ENCODE results near the gene DYTN. TPM values are rescaled to one million over a fixed set of nuclear protein-coding genes. Genes with fewer than 3 reads are reported as not detected.
"Not testable (repeated sequence)": the region's sequence is repeated elsewhere in the genome, so short reads cannot be mapped to it uniquely, and the experiment has no call there.

Gene DYTN
- total and polyA plus RNA-seq, 2 donors = not detected

DNA sequence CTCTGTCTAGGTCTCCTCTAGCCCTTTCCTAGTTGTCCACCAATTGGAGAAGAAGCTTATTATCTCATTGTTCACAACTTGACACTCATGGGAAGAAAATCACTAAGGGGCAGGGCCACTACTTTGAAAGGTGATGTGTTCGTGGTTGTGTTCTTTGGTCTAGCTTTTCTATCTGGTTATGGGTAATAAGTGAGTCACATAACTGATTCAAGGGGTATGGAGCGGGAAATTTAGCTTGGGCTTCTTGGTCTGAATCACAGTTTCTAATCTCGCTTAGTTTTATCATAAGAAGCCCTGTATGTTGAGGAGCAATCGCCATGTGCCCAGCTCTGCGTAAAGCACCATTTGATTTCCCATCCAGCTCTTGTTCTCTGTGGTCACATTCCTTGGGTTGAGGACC is 18.7 kb upstream of the DYTN start:
- no peak overlapping the region for H3K4me3 ChIP-seq (ENCODE audit: low read length in 2 of 2)
- H3K4me1 ChIP-seq (ENCODE audit: control insufficient read depth in 2 of 2, insufficient read depth in 2 of 2, low read length in 2 of 2) = no peaks in the 10 kb centered on the region

DNA sequence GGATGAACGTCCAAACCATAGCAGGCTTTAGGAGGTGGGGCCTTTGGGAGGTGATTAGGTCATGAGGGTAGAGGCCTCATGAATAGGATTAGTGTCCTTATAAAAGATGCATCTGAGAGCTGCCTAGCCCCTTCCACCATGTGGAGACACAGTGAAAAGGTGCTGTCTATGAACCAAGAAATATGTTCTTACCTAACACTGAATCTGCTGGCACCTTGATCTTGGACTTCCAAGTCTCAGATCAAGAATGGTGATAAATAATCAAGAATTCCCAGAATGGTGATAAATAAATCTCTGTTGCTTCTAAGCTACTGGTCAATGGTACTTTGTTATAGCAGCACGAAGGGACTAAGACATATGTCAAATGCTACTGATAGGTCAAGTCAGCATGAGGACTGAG is 15.1 kb upstream of the DYTN start:
- Histone ChIP-seq H3K36me3 (ENCODE audit: control insufficient read depth in 2 of 2, insufficient read depth in 2 of 2, low read length in 1 of 2) (no peaks in the 10 kb centered on the region), H3K4me1 (ENCODE audit: control insufficient read depth in 2 of 2, insufficient read depth in 2 of 2, low read length in 2 of 2) (no peaks in the 10 kb centered on the region), H3K27ac (ENCODE audit: low read depth in 1 of 2, low read length in 1 of 2) (no peak overlapping the region), H3K9me3 (ENCODE audit: control insufficient read depth in 2 of 2, insufficient read depth in 1 of 2, low read length in 1 of 2) (no peaks in the 10 kb centered on the region), H3K27me3 (ENCODE audit: control insufficient read depth in 2 of 2, insufficient read depth in 1 of 2, low read length in 1 of 2) (no peaks in the 10 kb centered on the region), H3K4me3 (ENCODE audit: low read length in 2 of 2) (no peak overlapping the region)
- DNase-seq (ENCODE audit: low read depth in 6 of 9, low spot score in 9 of 9) = no peak
- 91% methylated on average over 2 of the region's 2 CpGs for WGBS

More for the DNA sequence above, 18.7 kb upstream of the DYTN start:
- 96% methylated on average over 5 of the region's 5 CpGs for WGBS
- no peaks in the 10 kb centered on the region for H3K36me3 ChIP-seq (ENCODE audit: control insufficient read depth in 2 of 2, insufficient read depth in 2 of 2, low read length in 1 of 2)
- no peak overlapping the region for H3K27ac ChIP-seq (ENCODE audit: low read depth in 1 of 2, low read length in 1 of 2)
- no peaks in the 10 kb centered on the region for H3K9me3 ChIP-seq (ENCODE audit: control insufficient read depth in 2 of 2, insufficient read depth in 1 of 2, low read length in 1 of 2)
- DNase-seq (ENCODE audit: low read depth in 6 of 9, low spot score in 9 of 9) = no peak
- H3K27me3 ChIP-seq (ENCODE audit: control insufficient read depth in 2 of 2, insufficient read depth in 1 of 2, low read length in 1 of 2) = no peaks in the 10 kb centered on the region

DNA sequence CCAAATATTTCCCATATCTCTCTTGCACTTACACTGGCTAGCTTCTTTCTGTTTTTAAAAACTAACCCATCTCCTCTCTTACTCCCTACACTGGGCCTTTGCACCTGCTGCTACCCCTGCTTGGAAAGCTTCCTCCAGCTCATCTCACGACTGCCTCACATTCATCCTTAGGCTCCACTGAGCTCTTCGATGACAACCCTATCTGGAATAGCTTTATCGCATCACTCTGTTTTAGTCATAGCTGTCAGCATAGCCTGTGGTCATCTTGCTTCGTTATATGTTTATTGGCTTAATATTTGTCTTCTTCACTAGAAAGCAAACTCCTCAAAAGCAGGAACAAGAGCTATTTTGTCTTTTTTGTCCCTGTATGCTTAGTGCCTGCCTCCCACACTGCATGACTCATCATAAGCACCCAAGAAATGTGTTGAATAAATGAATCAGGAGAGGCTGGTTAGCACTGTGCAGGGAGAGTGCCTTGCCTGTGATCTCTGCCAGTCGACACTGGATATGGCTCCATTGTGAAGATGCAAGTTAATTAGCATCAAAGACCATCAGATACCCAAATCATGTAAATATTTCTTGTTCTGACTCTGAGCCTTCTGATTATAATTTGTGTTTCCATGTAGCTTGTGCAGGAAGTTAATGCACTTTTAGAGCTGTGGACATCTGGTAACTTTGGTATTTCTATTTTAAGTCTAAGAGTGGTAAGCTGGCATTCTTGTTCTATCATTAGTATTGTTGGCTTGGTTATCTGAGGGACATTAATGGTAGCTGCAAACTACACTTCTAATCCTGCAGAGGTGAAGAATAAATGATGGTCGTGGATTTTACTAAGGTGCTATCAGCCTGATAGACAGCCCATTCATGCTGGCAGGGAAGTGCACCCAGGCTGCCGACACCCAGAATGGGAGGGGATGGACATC is 10.3 kb upstream of the DYTN start:
- H3K36me3 ChIP-seq (ENCODE audit: control insufficient read depth in 2 of 2, insufficient read depth in 2 of 2, low read length in 1 of 2) = no peaks in the 10 kb centered on the region
- no peak overlapping the region for H3K4me3 ChIP-seq (ENCODE audit: low read length in 2 of 2)
- no peaks in the 10 kb centered on the region for H3K4me1 ChIP-seq (ENCODE audit: control insufficient read depth in 2 of 2, insufficient read depth in 2 of 2, low read length in 2 of 2)
- no peaks in the 10 kb centered on the region for H3K27me3 ChIP-seq (ENCODE audit: control insufficient read depth in 2 of 2, insufficient read depth in 1 of 2, low read length in 1 of 2)
- 95% methylated on average over 7 of the region's 7 CpGs for WGBS
- no peak for DNase-seq (ENCODE audit: low read depth in 6 of 9, low spot score in 9 of 9)
- no peak overlapping the region for H3K27ac ChIP-seq (ENCODE audit: low read depth in 1 of 2, low read length in 1 of 2)
- H3K9me3 ChIP-seq (ENCODE audit: control insufficient read depth in 2 of 2, insufficient read depth in 1 of 2, low read length in 1 of 2) = no peaks in the 10 kb centered on the region

GRCh38 chr2:206727287-206727686 is 9.1 kb upstream of the DYTN start:
- Histone ChIP-seq H3K27me3 (ENCODE audit: control insufficient read depth in 2 of 2, insufficient read depth in 1 of 2, low read length in 1 of 2) (no peaks in the 10 kb centered on the region), H3K4me3 (ENCODE audit: low read length in 2 of 2) (no peak overlapping the region), H3K36me3 (ENCODE audit: control insufficient read depth in 2 of 2, insufficient read depth in 2 of 2, low read length in 1 of 2) (no peaks in the 10 kb centered on the region), H3K27ac (ENCODE audit: low read depth in 1 of 2, low read length in 1 of 2) (no peak overlapping the region), H3K4me1 (ENCODE audit: control insufficient read depth in 2 of 2, insufficient read depth in 2 of 2, low read length in 2 of 2) (no peaks in the 10 kb centered on the region), H3K9me3 (ENCODE audit: control insufficient read depth in 2 of 2, insufficient read depth in 1 of 2, low read length in 1 of 2) (no peaks in the 10 kb centered on the region)
- WGBS = 97% methylated on average over 2 of the region's 2 CpGs
- DNase-seq (ENCODE audit: low read depth in 6 of 9, low spot score in 9 of 9) = no peak

DNA sequence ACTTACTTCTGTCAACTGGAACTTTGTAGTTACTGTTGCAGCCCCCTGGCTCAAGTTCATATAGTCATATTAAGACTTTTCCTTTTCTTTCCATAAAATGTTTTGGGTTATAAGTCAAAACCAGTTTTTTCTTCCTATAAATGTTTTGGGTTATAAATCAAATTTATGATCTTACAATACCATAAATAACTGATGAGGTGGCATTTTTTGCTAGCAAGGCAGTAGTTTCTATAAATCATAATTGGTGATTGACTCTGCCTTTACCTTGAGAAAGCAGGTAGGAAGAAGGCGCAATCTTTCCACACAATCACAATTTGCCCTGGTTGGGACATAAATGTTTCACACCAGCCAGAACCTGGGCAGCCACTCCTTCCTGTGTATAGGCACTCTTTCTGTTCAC is 5.1 kb upstream of the DYTN start:
- Histone ChIP-seq H3K36me3 (ENCODE audit: control insufficient read depth in 2 of 2, insufficient read depth in 2 of 2, low read length in 1 of 2) (no peaks in the 10 kb centered on the region), H3K27me3 (ENCODE audit: control insufficient read depth in 2 of 2, insufficient read depth in 1 of 2, low read length in 1 of 2) (no peaks in the 10 kb centered on the region), H3K9me3 (ENCODE audit: control insufficient read depth in 2 of 2, insufficient read depth in 1 of 2, low read length in 1 of 2) (no peaks in the 10 kb centered on the region), H3K27ac (ENCODE audit: low read depth in 1 of 2, low read length in 1 of 2) (no peak overlapping the region), H3K4me1 (ENCODE audit: control insufficient read depth in 2 of 2, insufficient read depth in 2 of 2, low read length in 2 of 2) (no peaks in the 10 kb centered on the region), H3K4me3 (ENCODE audit: low read length in 2 of 2) (no peak overlapping the region)
- 96% methylated on average over 1 of the region's 1 CpG for WGBS
- DNase-seq (ENCODE audit: low read depth in 6 of 9, low spot score in 9 of 9) = no peak

DNA sequence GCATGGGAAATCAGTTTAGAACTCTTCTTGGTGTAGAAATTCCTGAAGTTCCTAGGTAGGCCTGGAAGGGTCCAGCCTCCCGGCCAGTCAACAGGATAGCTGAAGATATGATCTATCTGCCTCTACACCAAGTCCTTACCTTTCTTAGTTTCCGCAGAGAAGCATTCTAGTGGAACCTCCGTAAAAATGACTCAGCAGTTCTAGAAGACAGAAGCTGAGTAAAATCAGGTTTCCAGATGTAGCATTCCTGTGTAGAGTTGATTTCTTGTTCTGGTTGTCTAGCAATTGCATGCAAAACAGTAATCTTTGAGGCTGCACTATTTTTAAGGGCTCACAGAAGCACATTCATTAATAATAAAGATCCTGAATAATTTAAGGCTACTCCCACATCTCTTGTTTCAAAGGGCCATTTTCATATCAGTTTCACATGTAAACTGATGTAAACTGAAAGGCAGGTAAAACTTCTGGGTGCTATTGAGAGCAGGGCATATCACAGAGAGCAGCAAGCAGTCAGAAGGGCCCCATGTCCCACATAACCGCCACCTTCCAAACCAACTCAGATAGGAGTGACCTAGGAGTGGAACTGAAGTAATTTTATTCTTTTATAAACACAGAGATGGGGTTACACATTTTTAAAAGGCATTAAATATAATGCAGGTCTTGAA is 3.2 kb upstream of the DYTN start:
- 36% methylated on average over 4 of the region's 4 CpGs for WGBS
- Histone ChIP-seq H3K36me3 (ENCODE audit: control insufficient read depth in 2 of 2, insufficient read depth in 2 of 2, low read length in 1 of 2) (no peaks in the 10 kb centered on the region), H3K27me3 (ENCODE audit: control insufficient read depth in 2 of 2, insufficient read depth in 1 of 2, low read length in 1 of 2) (no peaks in the 10 kb centered on the region), H3K4me3 (ENCODE audit: low read length in 2 of 2) (no peak overlapping the region), H3K27ac (ENCODE audit: low read depth in 1 of 2, low read length in 1 of 2) (no peak overlapping the region), H3K4me1 (ENCODE audit: control insufficient read depth in 2 of 2, insufficient read depth in 2 of 2, low read length in 2 of 2) (no peaks in the 10 kb centered on the region), H3K9me3 (ENCODE audit: control insufficient read depth in 2 of 2, insufficient read depth in 1 of 2, low read length in 1 of 2) (no peaks in the 10 kb centered on the region)
- DNase-seq (ENCODE audit: low read depth in 6 of 9, low spot score in 9 of 9) = no peak

DNA sequence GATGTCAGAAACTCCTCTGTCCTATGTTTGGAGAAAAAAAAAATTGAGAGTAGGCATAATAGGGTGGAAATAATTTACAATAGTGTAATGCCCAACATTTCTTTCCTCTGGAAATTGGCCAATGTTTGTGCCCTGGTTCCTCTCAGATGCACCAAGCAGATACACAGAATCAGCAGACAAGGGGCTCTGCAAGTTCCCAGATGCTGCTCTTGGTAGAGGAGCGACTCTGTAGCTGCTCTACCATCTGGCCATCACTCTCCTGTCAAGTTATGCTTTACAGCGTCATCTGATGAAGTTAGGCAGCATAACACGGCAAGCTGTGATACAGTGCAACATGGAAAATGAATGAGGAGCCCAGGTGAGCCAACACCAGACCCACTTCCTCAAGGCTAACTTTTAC is 1.6 kb downstream of the DYTN start:
- no peaks in the 10 kb centered on the region for H3K4me1 ChIP-seq (ENCODE audit: control insufficient read depth in 2 of 2, insufficient read depth in 2 of 2, low read length in 2 of 2)
- H3K9me3 ChIP-seq (ENCODE audit: control insufficient read depth in 2 of 2, insufficient read depth in 1 of 2, low read length in 1 of 2) = no peaks in the 10 kb centered on the region
- no peak overlapping the region for H3K27ac ChIP-seq (ENCODE audit: low read depth in 1 of 2, low read length in 1 of 2)
- WGBS = 98% methylated on average over 3 of the region's 3 CpGs
- H3K36me3 ChIP-seq (ENCODE audit: control insufficient read depth in 2 of 2, insufficient read depth in 2 of 2, low read length in 1 of 2) = no peaks in the 10 kb centered on the region
- DNase-seq (ENCODE audit: low read depth in 6 of 9, low spot score in 9 of 9) = no peak
- H3K4me3 ChIP-seq (ENCODE audit: low read length in 2 of 2) = no peak overlapping the region
- H3K27me3 ChIP-seq (ENCODE audit: control insufficient read depth in 2 of 2, insufficient read depth in 1 of 2, low read length in 1 of 2) = no peaks in the 10 kb centered on the region

DNA sequence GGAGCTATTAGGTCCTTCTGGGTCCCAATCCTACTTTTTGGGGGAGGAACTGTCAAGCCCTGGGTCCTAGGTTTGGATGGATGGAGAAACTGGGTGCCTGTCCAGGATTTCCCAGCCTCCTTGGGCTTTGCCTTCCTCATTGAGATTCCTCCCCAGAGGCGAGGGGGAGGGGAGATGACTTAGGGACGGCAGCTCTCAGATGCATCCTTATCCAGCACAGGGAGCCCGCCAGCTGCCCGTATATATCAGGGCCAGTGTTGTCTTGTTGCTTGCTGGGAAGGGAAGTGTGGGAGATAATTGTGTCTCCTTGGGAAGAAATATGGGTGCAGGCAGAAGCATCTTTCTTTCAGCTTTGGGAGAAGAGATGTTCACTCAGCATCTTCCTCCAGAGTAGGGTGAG is 3.0 kb downstream of the DYTN start:
- not testable (repeated sequence) for H3K36me3 ChIP-seq (ENCODE audit: control insufficient read depth in 2 of 2, insufficient read depth in 2 of 2, low read length in 1 of 2); H3K27ac ChIP-seq (ENCODE audit: low read depth in 1 of 2, low read length in 1 of 2); H3K4me3 ChIP-seq (ENCODE audit: low read length in 2 of 2); H3K27me3 ChIP-seq (ENCODE audit: control insufficient read depth in 2 of 2, insufficient read depth in 1 of 2, low read length in 1 of 2); H3K9me3 ChIP-seq (ENCODE audit: control insufficient read depth in 2 of 2, insufficient read depth in 1 of 2, low read length in 1 of 2); H3K4me1 ChIP-seq (ENCODE audit: control insufficient read depth in 2 of 2, insufficient read depth in 2 of 2, low read length in 2 of 2); DNase-seq (ENCODE audit: low read depth in 6 of 9, low spot score in 9 of 9)
- 97% methylated on average over 4 of the region's 4 CpGs for WGBS

DNA sequence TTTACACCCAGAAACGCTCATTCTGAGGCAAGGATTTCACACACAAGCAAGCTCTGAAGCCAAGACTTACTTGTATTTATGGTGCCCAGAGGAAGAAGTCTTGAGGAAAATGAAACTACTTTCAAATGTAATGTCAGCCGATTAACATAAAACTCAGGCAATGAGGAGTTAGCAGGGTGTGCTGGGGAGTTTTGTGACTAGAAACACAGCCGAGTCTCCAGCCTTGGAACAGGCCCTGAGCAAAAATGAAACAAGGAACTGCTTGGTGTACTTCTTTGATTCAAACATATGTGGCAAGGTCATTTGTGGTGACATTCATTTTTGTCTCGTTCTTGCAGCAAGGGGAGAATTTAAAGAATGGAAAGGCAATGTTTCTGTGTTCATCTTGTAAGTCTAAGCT is 4.5 kb downstream of the DYTN start:
- Histone ChIP-seq H3K27ac (ENCODE audit: low read depth in 1 of 2, low read length in 1 of 2) (no peak overlapping the region), H3K4me1 (ENCODE audit: control insufficient read depth in 2 of 2, insufficient read depth in 2 of 2, low read length in 2 of 2) (no peaks in the 10 kb centered on the region), H3K9me3 (ENCODE audit: control insufficient read depth in 2 of 2, insufficient read depth in 1 of 2, low read length in 1 of 2) (no peaks in the 10 kb centered on the region), H3K27me3 (ENCODE audit: control insufficient read depth in 2 of 2, insufficient read depth in 1 of 2, low read length in 1 of 2) (no peaks in the 10 kb centered on the region), H3K4me3 (ENCODE audit: low read length in 2 of 2) (no peak overlapping the region), H3K36me3 (ENCODE audit: control insufficient read depth in 2 of 2, insufficient read depth in 2 of 2, low read length in 1 of 2) (no peaks in the 10 kb centered on the region)
- 84% methylated on average over 4 of the region's 4 CpGs for WGBS
- DNase-seq (ENCODE audit: low read depth in 6 of 9, low spot score in 9 of 9) = peak in 1 of 9 donors; percentile 22

Measured in thymus (tissue), 11 donors.